NCI-H524 treated with DMSO at 0.1 percent for 48 hours (cell line): Measurements from ENCODE around the gene NR2C2.

Experiments used
- DNase-seq: peaks from one replicate; lab custom pipeline; 2025; lab: John Stamatoyannopoulos, UW

Gene NR2C2

DNA sequence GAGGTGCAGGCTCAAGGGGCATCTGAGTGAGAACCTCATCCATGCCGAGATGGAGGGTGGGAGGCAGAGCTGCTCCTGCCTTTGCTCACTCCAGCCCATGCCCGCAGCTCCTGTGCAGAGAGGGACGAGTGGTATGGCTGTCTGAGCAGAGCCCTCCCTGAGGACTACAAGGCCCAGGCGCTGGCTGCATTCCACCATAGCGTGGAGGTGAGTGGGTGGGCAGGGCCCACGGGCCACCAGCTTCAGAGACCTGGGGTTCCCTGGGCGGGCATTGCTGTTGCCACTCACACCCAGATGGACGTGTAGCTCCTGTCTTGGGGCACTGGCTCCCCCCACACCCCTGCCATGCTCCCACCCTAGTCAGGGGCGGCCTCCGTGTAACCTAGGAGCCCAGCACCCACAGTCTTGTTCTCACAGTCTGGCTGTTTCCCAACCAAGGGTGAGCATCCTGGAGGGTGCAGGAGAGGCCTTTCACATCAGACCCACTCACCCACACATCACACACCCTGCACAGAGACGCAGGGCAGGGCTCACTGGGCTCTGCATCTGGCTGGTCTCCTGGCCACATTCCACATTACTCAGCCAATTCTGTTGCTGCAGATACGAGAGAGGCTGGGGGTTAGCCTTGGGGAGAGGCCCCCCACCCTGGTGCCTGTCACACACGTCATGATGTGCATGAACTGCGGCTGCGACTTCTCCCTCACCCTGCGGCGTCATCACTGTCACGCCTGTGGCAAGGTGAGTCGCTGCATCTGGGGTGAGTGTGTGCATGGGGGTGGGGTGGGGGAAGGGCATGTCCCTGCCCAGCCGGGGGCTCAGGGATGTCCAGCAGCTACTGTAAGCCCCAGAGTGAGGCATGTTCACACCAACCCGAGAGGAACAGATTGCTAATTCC is 25.3 kb upstream of the NR2C2 start:
- no peak for DNase-seq

DNA sequence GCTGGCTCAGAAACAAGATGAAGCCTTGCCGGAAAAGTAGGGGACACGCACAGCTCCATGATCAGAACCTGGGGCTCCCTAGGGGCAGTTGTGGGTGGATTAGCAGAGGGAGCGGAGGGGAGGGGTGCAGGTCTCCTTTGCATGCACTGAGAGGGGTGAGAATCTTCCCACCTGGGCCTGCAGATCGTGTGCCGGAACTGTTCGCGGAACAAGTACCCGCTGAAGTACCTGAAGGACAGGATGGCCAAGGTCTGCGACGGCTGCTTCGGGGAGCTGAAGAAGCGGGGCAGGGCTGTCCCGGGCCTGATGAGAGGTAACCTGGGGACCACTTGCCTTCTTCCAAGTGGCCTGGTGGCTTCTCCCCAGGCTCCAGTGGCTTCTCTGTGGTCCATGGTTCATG is 24.5 kb upstream of the NR2C2 start:
- no peak for DNase-seq

DNA sequence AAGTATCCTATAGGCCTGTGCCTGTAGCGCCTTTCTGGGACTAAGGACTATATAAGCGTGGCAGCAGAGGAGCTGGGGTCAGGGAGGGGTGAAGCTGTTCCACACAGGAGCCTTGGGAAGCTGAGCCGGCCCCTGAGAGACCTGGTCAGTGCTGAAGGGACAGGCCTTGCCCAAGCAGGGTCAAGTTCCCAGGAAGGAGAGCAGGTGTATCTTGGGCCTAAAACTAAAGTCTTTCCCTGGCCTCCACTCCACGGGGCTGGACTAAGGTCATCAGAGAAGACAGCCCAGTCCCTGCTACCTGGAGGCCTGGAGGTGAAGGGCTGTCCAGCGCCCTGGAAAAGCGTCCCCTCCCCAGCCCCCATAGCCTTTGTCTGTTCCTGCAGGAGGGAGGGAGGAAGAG is 23.9 kb upstream of the NR2C2 start:
- no peak for DNase-seq

DNA sequence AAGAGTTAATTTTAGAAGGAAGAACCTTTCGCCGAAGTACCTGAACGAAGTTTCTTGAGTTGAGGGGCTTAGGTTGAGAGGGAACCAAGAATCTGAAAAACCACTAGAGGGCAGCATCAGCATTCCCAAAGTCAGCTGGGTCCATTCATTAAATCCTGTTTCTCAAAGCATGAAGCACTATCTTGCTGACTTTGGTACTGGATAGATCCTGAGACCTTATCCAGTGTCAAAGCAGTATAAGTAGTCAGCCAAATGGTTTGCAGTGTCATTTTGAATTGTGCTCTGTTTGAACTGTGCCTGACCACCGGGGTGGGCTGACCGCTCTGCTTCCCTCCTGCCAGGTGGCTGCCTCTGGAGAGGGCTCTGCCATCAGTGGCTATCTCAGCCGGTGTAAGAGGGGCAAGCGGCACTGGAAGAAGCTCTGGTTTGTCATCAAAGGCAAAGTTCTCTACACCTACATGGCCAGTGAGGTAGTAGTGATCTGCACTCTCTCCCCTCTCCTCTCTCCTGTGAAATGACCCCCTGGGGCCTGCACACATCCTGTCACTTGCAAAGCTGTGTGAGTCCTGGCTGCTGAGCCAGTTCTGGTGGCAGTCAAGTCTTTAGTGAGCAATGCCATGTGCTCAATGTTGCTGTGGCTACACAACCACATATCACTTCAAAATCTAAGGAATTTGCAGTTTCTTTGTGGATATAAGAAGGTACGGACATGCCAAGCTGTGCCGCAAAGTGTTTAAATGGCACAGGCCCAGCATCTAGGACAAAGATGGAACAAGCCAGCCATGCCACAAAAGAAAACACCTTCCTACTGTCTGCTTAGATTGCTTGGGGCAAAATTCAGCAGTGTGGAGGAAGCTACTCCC is 21.4 kb upstream of the NR2C2 start:
- DNase-seq: no peak

DNA sequence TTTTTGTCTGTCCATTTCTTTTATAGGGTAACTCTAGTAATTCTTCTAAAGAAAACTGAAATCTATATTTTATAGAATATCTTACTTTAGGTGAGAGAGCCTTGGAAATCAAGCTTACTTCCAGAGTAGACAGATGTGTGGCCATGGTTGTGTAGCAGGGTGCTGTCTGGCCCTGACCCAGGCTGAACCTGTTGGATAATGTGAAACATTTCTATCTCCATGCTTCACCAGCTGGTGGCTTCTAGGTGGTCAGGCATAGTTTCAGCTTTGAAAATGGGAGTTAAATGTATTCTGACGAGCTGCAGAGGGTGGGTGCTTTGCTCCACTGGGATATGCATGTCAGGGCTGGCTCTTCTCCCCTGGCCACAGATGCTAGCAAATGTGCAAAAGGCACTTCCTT is 20.8 kb upstream of the NR2C2 start:
- no peak for DNase-seq

DNA sequence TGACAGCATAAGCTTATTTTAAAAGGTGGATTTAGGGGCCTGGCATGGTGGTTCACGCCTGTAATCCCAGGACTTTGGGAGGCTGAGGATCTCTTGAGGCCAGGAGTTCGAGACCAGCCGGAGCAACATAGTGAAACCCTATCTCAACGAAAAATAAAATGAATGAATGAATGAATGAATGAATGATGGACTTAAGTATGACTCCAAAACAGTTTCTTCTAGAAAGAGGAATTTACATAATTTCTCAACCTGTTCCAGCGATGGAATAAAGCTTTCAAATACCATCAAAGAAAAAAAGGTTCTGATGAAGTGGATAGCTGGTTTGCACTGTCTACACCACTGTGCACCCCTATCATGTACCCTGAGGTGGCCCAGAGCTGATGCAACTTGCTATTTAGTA is 20.1 kb upstream of the NR2C2 start:
- DNase-seq: no peak

DNA sequence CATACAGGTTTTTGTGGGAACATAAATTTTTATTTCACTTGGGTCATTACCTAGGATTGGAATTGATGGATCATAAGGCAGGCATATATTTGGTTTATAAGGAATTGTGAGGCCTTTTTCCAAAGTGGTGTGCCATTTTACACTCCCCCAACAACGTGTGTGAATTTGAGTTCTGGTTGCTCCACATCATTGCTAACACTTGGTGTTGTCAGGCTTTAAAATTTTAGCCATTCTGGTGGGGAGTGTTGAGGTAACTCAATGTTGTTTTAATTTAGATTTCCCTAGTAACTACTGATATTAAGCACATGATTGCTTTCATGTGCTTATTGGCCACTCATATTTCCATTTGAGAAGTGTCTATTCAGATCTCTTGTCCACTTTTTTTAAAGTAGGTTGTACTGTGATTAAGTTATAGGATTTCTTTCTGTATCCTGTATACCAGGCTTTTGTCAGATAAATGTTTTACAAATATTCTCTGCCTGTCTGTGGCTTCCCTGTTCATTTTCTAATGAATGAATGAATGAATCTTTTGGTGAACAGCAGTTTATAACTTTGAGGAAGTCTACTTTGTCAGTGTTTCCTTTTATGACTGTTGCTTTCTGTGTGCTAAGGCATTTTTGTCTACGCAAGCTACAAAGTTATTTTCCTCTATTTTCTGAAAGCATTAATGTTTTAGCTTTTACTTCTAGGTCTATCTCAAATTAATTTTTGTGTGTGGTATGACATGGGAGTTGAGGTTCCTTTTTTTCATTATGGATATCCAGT is 17.9 kb upstream of the NR2C2 start:
- no peak for DNase-seq

DNA sequence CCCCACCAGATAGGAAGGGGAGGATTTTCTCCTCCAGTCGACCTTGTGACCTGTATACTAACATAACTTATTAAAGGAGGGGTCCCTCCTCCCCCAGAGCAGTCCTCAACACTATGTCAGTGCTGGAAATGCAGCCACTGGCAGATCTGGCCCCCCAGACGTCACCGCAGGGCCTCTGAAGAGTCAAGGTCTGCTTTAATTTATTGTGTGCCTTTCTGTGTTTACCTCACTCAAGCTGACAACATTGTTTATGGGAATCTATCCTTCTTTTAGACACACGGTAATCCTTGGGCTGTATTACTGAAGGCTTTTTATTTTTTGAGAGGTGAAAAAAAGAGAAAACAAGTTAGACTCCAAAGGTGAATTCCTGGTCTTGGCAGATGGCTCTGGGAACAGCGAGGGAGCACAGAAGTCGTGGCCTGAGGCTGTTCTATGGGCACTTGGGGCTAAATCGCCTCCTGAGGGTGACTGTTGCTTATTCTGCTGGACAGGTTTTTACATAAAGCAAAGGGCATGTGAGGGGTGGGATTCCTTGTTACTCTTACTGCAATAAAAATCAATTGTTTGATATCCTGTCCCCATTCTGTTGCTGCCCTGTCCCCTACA is 13.5 kb upstream of the NR2C2 start:
- no peak for DNase-seq

DNA sequence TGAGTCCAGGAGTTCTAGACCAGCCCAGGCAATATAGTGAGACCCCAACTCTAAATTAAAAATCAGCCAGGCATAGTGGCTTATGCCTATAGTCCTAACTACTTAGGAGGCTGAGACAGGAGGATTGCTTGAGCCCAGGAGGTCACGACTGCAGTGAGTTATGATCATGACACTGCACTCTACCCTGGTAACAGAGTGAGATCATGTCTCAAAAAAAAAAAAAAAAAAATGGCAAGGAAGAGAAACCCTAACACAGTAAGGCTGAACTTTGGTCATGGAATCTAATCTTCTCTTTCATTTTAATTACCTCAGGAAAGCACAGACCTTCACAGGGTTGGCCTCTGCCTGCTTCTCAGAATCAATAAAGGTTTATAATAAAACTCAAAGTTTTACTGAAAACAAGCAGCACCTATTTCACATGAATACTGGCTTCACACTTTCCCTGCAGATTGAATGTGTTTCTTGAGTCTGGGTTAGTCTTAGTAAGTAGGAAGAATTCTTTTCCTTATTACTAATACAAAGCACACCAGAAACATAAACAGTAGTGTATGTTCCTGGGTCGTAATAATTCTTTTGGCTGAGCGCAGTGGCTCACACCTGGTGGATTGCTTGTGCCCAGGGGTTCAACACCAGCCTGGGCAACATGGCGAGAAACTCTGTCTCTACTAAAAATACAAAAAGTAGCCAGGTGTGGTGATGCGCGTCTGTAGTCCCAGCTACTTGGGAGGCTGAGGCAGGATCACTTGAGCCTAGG is 11.6 kb upstream of the NR2C2 start:
- no peak for DNase-seq

DNA sequence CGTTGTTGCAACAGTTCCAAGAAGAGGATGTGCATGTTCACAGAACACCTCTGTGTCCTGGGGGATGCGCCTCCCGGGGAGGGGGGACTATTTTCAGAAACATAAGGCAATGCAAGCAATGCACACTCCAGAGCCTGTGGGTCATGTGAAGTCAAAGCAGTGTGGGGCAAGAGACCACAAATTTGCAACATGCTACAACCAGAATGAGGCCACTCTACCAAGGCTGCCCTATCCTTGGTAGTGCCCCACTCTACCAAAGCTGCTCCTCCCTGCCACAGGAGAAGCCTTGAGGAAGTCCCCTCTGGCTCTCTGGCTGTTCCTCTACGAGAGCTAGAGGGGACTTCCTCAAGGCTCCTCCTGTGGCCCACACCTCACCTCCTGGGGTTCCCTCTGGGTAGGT is 8.4 kb upstream of the NR2C2 start:
- DNase-seq: no peak

DNA sequence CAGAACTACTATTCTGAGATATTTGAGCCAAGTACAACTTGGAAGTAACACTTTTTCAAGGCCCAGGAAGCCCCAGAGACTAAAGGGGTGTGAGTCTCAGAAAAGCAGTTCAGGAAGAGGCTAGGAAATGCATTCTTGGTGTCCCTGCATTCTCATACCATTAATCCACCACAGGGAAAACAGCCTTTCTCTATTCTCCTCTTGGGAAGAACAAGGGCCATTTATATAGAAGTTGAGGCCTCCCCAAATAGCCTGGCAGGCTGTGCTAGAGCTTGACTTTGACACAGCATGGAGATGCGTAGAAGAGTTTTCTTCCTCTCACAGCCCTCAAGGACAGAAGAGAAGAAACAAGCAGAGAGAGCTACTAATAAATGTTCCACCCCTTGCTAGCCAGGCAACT is 5.5 kb upstream of the NR2C2 start:
- DNase-seq: no peak

DNA sequence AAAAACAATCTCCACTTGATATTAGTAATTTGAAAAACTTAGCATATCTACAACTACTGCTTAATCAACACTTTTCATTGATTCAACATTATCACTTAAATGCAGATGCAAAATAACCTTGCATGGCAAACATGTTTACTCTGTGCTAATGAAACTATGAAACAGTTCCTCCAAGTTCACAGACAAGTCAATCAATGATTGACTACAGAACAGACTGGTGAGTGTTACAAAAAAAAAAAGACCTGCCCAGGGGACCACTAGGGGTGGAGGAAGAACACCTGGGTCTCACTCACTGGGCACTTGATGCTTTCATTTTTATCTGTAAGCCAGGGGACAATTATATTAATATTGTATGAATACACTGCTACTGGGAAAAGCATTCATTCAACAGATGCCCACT is 4.3 kb upstream of the NR2C2 start:
- no peak for DNase-seq

DNA sequence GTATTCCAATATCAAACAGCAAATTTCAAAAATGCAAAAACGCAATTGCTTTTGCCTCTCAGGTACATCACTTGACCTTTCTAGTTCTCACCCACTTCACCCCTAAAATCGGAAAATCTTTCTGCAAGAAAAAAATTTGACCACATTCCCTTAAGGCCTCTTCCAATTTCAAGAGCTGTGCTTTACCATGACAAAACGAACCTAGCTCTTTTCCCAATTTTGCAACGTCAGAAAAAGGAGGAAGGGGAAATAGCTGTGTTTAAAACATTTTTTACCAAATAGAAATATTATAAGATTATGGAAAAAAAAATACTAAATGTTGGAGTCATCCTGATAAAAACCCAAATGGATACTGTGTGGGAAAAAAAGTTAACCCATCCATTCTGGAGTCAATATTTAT is 1.1 kb upstream of the NR2C2 start:
- DNase-seq: no peak

DNA sequence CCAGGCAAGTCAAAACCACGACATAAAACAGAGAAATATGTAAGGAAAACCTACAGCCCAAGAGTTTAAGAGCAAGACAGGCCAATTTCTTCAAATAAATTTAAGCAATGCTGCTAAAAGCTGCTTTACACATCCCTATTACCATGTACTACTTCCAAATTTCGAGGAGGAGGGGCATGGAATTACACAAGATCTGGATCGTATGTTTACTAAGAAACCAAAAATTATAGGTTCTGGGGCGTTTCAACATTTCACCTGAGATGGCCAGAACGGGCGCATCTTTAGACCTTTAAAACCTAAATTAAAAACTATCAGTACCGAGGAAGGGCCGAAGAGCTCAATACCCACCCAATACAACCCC is 664 bp upstream of the NR2C2 start:
- no peak for DNase-seq

DNA sequence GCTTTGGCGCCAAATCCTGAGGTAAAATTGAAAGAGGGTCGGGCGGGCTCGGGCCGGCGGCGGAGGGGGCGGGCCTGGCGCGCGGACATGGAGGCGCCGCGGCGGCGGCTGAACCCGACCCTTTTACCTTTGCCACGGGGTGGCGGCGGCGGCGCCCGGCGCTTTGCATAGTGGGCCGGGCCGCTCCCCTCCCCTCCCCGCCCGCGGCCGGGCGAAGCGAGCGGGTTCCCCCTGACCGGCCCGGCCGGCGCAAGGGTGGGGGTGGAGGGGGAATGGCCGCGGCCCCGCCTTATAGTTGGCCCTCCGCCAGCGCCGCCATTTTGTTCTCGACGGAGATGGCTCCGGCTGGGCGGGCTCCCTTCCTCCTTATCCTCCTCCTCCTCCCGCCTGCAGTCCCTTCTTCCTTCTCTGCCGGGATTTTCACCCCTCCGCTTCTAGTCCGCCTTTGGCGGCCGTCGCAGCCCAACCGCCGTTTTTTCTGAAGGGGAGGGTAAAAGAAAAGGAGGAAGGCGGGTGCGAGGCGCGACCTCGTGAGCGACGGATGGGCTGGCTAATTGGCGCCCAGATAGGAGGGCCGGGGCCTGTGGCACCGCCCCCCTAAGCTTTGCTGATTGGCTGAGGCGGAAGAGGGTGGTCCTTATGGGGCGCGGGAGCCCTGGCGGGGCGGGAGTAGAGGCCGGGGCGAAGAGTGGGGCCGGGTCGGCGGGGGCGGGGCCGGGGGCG is 664 bp downstream of the NR2C2 start:
- DNase-seq: peak; percentile 38

DNA sequence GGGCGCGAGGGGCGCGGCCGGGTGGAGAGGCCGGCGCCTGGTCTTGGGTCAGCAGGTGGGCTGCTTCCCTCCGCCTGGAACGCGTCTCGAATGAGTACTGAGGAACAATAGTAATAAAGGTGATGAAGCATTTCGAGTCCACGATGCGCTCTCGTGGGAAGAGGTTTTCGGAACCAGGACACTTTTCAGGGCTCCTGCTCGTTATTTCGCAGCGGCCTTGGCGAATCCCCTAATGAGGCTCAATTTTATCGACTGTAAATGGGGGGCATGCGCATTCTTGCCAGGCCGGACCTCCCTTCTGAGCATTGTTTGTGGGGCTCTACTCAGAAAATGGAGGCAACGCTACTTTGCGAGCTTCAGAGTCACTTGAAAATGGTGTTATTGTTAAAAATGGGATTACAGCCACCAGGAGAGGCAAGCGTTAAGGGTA is 1.2 kb downstream of the NR2C2 start:
- DNase-seq: no peak

DNA sequence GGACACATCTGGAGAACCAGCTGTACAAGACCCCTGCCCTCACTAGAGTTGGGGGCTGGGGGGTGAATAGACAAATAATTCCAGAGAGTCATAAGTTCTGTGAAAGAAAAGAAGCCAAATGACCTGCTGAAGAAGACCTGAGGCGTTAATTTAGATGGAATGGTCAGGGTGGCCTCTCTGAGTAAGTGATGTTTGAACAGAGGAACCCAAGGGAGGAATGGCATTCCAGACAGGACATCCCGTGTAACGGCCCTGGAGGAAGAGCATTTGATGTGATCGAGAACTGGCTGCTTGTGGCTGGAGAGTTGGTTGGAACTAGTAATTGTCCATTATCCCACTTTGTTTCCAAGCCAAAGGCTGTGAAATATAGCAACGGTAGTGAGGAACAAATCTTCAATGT is 1.7 kb downstream of the NR2C2 start:
- no peak for DNase-seq

DNA sequence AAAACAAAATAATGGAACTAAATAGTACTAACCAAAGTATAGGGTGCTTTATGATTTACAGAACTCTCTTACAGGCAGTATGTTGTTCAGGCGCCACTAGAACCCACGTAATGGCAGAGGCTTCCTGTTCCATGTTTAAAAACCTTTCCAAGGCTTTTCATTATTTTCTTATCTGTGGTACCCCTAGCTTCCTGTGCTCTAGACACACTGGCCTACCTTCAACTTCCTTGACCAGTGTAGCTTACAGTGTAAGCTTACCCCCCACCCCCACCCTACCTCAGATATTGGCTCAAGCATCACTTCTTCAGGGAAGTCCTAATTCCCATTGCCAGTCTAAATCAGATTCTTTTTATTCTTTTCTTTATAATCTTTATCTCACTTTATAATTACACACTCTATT is 2.9 kb downstream of the NR2C2 start:
- no peak for DNase-seq

DNA sequence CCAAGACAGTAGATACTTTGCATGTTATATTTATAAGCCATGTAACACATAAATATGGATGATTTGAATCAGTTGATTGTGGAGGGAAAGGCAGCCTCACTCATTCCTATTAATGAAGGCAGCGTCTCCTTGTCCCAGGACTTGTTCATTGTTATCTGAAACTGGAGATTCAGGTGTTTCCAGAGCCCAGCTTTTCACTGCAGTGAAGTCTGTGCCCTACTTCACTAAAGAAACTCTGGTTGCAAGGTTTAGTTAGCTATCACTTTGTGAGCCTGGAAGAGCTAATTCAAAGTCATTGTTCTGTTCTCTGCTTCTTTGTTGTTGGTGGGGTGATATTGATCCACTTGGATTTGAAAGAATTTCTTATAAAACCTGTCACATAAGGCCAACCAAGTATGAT is 9.8 kb downstream of the NR2C2 start:
- DNase-seq: no peak

DNA sequence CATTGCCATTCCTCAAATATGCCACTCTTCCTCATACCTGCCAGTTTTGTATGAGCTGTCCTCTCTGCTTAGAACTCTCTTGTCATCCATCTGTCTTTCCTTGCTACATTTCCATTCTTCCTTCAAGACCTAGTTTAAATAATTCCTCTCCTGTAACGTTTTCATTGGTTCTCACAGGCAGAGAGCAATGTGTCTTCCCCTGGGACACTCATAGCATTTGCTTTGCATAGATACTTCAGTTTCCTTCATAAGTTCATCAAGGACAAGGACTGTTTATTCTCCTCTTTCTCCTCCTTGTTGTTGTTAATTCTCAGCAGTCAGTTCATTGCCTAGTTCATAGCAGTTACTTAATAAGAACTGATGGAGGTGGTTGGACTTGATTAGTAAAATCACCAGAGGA is 10.5 kb downstream of the NR2C2 start:
- no peak for DNase-seq
